Tibial artery (tissue), 4 donors: ENCODE data around the gene NUCB1.

Experiments
- DNase-seq, 2 donors: peaks; one replicate each; pipeline ENCODE4 v3.0.0-alpha.2; 2019
- H3K27ac ChIP-seq, 2 donors: fragments of 200-600 bp; sonication (generic) in 1 of 2; 1 replicate in 1 of 2; 2 replicates in 1 of 2; pipeline ENCODE4 v1.5.1; 2018 to 2019; ENCODE audit warnings: mild to moderate bottlenecking in 1 of 2
- H3K27me3 ChIP-seq, 2 donors: fragments of 200-600 bp; sonication (generic) in 1 of 2; one replicate each; pipeline versions ENCODE4 v1.5.1 to v1.6.0; 2016 to 2019
- H3K36me3 ChIP-seq, 3 donors: fragments of 200-600 bp; sonication (generic) in 2 of 3; one replicate each; pipeline ENCODE4 v1.5.1; 2016 to 2019; ENCODE audit warnings: mild to moderate bottlenecking in 2 of 3
- H3K4me1 ChIP-seq, 4 donors: fragments of 200-600 bp; sonication (generic) in 2 of 4; 1 replicate in 3 of 4; 2 replicates in 1 of 4; pipeline ENCODE4 v1.5.1; 2016 to 2019
- H3K4me3 ChIP-seq, 2 donors: fragments of 200-600 bp; sonication (generic) in 1 of 2; 1 replicate in 1 of 2; 2 replicates in 1 of 2; pipeline ENCODE4 v1.5.1; 2018 to 2019; ENCODE audit warnings: mild to moderate bottlenecking in 2 of 2
- H3K9me3 ChIP-seq, 3 donors: fragments of 200-600 bp; sonication (generic) in 1 of 3; one replicate each; pipeline ENCODE4 v1.5.1; 2016 to 2019
- CTCF ChIP-seq, 2 experiments: fragments of 200-600 bp in 1 of 2; fragments of 450-650 bp in 1 of 2; IDR thresholded peaks; one replicate each; pipeline ENCODE4 v1.5.1; 2017 to 2019; ENCODE audit warnings: antibody characterized with exemption in 2 of 2, mild to moderate bottlenecking in 1 of 2, moderate library complexity in 1 of 2
- intact Hi-C: fragments of 100-400 bp; cut with DNase I; formaldehyde crosslinking; loops from one replicate; pipeline ENCODE4 v1.15.0; 2023; ENCODE audit warnings: low total_unique reads

NUCB1 gene

GRCh38 chr19:48962849-48963165 is 62.7 kb downstream of the NUCB1 start:
- intact Hi-C loops: loop anchor here (10.0 kb wide), 1 partner anchor 88 kb away; the partner anchor contains the start of gene PPP1R15A
- Histone ChIP-seq H3K27me3 (no peaks in the 10 kb centered on the region), H3K4me1 (peaks cover 0 to 46% (median 39%) of the 10 kb centered on the region in 4 donors), H3K27ac (peak overlapping the region; percentile 88 to 97), H3K9me3 (no peaks in the 10 kb centered on the region), H3K4me3 (no peak overlapping the region), H3K36me3 (peaks cover 15 to 27% (median 17%) of the 10 kb centered on the region in 3 donors)
- TF ChIP-seq CTCF (IDR thresholded peaks at IDR 0.05): no peak
- no peak for DNase-seq

- intact Hi-C loops: loop anchor here (10.0 kb wide), 1 partner anchor 89 kb away; the partner anchor contains the start of gene PPP1R15A
- TF ChIP-seq CTCF (IDR thresholded peaks at IDR 0.05): no peak
- DNase-seq: peak; percentile 82 to 90
- Histone ChIP-seq H3K27me3 (no peaks in the 10 kb centered on the region), H3K4me3 (peak overlapping the region; percentile 83 to 90), H3K27ac (peak overlapping the region; percentile 88 to 97), H3K36me3 (peaks cover 15 to 35% (median 17%) of the 10 kb centered on the region in 3 donors), H3K4me1 (peaks cover 0 to 54% (median 44%) of the 10 kb centered on the region in 4 donors), H3K9me3 (no peaks in the 10 kb centered on the region)
Measured at GRCh38 chr19:48963371-48964204, 63.5 kb downstream of the NUCB1 start.

- Histone ChIP-seq H3K4me1 (peaks cover 0 to 61% (median 47%) of the 10 kb centered on the region in 4 donors), H3K36me3 (peaks cover 24 to 43% (median 25%) of the 10 kb centered on the region in 3 donors), H3K9me3 (no peaks in the 10 kb centered on the region), H3K27ac (peak overlapping the region; percentile 88 to 97), H3K27me3 (no peaks in the 10 kb centered on the region), H3K4me3 (peak overlapping the region; percentile 83 to 90)
- TF ChIP-seq CTCF (IDR thresholded peaks at IDR 0.05): no peak
- intact Hi-C loops: loop anchor here (10.0 kb wide), 1 partner anchor 90 kb away; the partner anchor contains the start of gene PPP1R15A
- peak; percentile 57 to 75 for DNase-seq
Measured at GRCh38 chr19:48964205-48965039, 64.3 kb downstream of the NUCB1 start.

GRCh38 chr19:48965040-48965805 is 65.1 kb downstream of the NUCB1 start, which contains the start of gene FTL:
FTL (plus strand) TSS chr19:48965309; CDS start chr19:48965508, 199 bp downstream.
- Histone ChIP-seq H3K27ac (peak within 1 kb of the TSS; percentile 88 to 97), H3K27me3 (no peaks in the 10 kb centered on the region), H3K36me3 (peaks cover 32 to 49% (median 33%) of the 10 kb centered on the region in 3 donors), H3K4me3 (peak within 1 kb of the TSS; percentile 83 to 90), H3K4me1 (peaks cover 0 to 61% (median 47%) of the 10 kb centered on the region in 4 donors), H3K9me3 (no peaks in the 10 kb centered on the region)
- peak; percentile 98 to 99 for DNase-seq
- TF ChIP-seq CTCF (IDR thresholded peaks at IDR 0.05): peak in 1 of 2 experiments; percentile 28
- intact Hi-C loops: loop anchor here (10.0 kb wide), 1 partner anchor 90 kb away; the partner anchor contains the start of gene PPP1R15A
